ENCODE measurements around the gene PSEN1. TPM values are rescaled to one million over a fixed set of nuclear protein-coding genes. Genes with fewer than 3 reads are reported as not detected.
A peak's percentile ranks its signal among the peaks of the same experiment; 100 is the strongest.

PSEN1 gene
- total and polyA plus RNA-seq, 2 experiments from 2014 or later, result 36.3 to 49.7 TPM

DNA sequence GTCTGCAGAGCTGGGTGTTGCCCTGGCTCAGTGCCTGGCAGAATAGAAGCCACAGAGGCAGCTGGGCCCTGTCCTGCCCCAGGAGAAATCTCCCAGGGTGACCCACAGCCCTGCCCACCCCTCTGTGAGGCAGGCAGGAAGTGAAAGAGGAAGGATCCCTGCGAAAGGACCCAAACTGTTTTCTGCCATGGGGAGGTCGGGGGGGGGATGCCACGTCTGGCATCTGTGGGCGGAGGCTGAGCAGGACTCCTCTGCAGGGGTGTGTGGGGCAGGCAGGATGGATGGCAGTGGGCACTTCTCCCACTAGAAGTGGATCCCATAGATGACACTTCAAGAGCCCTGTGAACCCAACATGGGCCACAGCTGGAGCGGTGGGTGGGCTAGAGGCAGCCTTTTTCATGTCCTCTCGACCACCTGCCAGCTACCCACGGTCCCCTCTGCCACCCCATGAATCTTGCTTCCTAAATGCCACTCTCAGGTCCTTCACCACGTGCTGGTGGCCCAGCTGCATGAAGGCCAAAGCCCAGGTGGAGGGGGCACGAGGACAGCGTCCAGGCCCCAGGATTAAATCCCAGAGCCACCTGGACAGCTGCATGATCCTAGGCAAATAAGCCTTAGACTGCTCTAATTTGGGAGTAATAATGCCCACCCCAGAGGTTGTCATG lies 104.6 kb downstream of the PSEN1 start:
- TF ChIP-seq CTCF (IDR thresholded peaks at IDR 0.05; ENCODE audit: low read depth, low read length), result no peak
- no peak overlapping the region for H3K4me3 ChIP-seq
- no peaks in the 10 kb centered on the region for H3K36me3 ChIP-seq
- H3K27ac ChIP-seq, result no peak overlapping the region
- H3K9me3 ChIP-seq (ENCODE audit: low read depth), result no peaks in the 10 kb centered on the region
- no peak for DNase-seq (ENCODE audit: low read depth in 1 of 2, low spot score in 1 of 2)
- peaks cover 98% of the 10 kb centered on the region for H3K27me3 ChIP-seq
- peaks cover under 1% of the 10 kb centered on the region for H3K4me1 ChIP-seq (ENCODE audit: low read depth)

DNA sequence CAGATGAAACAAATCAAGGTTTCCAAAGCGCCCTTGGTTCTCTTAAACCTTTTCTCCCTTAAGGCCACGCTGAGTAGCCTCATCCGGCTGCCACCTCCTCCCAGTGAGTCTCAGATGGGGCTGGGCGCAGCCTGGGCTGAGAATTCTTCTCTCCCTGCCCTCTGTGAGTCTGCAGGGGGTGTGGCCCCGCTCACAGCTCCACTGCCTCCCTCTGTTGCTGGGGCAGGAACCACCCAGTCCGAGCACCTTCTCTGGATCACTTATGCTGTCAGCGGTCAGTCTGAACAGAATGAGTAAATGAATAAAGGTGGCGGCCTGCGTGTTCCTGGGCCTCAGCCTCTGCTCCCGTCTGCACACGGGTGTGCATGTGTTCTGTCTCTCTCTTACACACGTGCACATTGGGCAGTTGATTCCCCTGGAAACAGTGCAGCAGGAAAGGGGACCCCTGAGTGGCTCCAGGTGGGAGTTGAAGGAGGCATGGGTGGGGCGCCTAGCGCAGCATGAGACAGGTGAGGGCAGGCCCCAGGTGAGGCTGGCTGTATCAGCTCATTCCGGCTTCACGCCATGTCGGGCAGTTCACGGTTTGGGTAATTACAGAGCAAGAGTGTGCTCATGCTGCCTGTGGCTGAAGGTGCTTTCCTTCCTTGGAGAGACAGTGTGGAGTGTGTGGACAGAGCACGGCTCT lies 105.3 kb downstream of the PSEN1 start:
- TF ChIP-seq CTCF (IDR thresholded peaks at IDR 0.05; ENCODE audit: low read depth, low read length), result no peak

GRCh38 chr14:73242357-73242901 lies 106.1 kb downstream of the PSEN1 start:
- Histone ChIP-seq H3K27me3 (peaks cover 89% of the 10 kb centered on the region), H3K27ac (no peak overlapping the region), H3K4me1 (ENCODE audit: low read depth) (no peaks in the 10 kb centered on the region), H3K36me3 (no peaks in the 10 kb centered on the region), H3K9me3 (ENCODE audit: low read depth) (no peaks in the 10 kb centered on the region), H3K4me3 (no peak overlapping the region)
- DNase-seq (ENCODE audit: low read depth in 1 of 2, low spot score in 1 of 2), result peak in 1 of 2 donors; percentile 37
- TF ChIP-seq CTCF (IDR thresholded peaks at IDR 0.05; ENCODE audit: low read depth, low read length), result no peak

More for the DNA sequence above, 105.3 kb downstream of the PSEN1 start:
- H3K27ac ChIP-seq, result no peak overlapping the region
- no peaks in the 10 kb centered on the region for H3K9me3 ChIP-seq (ENCODE audit: low read depth)
- no peaks in the 10 kb centered on the region for H3K36me3 ChIP-seq
- H3K4me3 ChIP-seq, result no peak overlapping the region
- no peak for DNase-seq (ENCODE audit: low read depth in 1 of 2, low spot score in 1 of 2)
- peaks cover 94% of the 10 kb centered on the region for H3K27me3 ChIP-seq
- H3K4me1 ChIP-seq (ENCODE audit: low read depth), result no peaks in the 10 kb centered on the region

DNA sequence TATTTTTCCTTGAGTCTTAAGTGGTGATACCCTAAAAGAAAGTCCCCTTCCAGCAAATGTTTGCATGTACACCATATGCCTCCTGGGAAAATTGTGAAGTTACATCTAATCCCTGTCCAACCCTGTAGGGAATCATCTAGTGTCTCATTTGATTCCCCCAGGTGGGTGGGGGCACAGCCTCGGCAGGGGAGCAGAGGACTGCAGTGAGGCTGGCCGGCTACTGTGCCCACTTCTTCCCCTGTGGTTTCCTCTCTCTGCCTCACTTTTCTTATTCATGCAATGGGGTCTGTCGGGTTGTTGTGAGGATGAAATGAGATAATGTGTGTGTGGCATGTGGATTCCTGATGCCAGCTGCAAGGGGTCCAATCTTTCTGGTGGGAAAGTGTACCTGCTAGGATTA lies 107.0 kb downstream of the PSEN1 start:
- Histone ChIP-seq H3K4me1 (ENCODE audit: low read depth) (no peaks in the 10 kb centered on the region), H3K36me3 (no peaks in the 10 kb centered on the region), H3K27me3 (peaks cover 80% of the 10 kb centered on the region), H3K4me3 (no peak overlapping the region), H3K9me3 (ENCODE audit: low read depth) (no peaks in the 10 kb centered on the region), H3K27ac (no peak overlapping the region)
- no peak for DNase-seq (ENCODE audit: low read depth in 1 of 2, low spot score in 1 of 2)
- TF ChIP-seq CTCF (IDR thresholded peaks at IDR 0.05; ENCODE audit: low read depth, low read length), result no peak

DNA sequence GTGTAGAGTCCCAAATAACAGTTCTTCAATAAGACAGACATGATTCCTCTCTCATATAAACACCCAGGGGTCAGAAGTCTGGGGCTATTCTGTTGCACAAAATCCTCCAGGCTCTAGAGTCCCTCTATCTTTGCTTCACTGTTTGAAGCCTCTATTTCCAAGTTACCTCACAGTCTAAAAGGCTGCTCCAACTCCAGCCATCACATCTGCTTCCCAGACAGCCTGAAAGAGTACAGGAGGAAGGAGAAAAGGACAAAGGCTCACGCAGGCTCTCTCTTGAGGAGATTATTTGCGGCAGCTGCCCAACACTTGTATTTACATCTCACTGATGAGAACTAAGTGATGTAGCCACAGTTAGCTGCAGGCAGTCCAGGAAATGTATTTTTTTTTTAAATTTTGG lies 107.4 kb downstream of the PSEN1 start:
- H3K36me3 ChIP-seq, result no peaks in the 10 kb centered on the region
- H3K27me3 ChIP-seq, result peaks cover 76% of the 10 kb centered on the region
- H3K27ac ChIP-seq, result no peak overlapping the region
- TF ChIP-seq CTCF (IDR thresholded peaks at IDR 0.05; ENCODE audit: low read depth, low read length), result no peak
- no peaks in the 10 kb centered on the region for H3K4me1 ChIP-seq (ENCODE audit: low read depth)
- no peaks in the 10 kb centered on the region for H3K9me3 ChIP-seq (ENCODE audit: low read depth)
- DNase-seq (ENCODE audit: low read depth in 1 of 2, low spot score in 1 of 2), result no peak
- no peak overlapping the region for H3K4me3 ChIP-seq
